ENCODE data around the gene ZFP42.

The ZFP42 gene

DNA sequence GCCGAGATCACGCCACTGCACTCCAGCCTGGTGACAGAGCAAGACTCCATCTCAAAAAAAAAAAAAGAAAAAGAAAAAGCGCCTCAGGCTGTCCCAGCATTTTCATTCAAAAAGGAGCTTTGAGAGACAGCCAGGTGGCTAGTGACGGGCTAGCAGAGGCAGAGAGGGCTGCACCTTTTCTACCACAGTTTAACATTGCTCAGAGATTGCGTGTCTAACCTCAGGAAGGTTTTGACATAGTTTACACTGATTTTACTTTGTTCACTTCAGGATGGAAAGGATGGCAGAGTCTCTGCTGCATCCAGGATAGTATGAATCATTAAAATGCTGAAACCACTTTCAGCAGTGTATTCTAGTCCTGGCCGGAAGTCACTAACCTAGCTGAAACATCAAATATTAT, 28.1 kb downstream of the ZFP42 start:
- TF ChIP-seq CTCF (IDR thresholded peaks at IDR 0.05; ENCODE audit: insufficient read depth, low read length, poor library complexity, severe bottlenecking), result no peak
- Histone ChIP-seq H3K27me3 (replicated peaks; ENCODE audit: control insufficient read depth, insufficient read depth, low read length) (no peaks in the 10 kb centered on the region), H3K4me3 (replicated peaks; ENCODE audit: low read depth, low read length) (no peak overlapping the region), H3K36me3 (ENCODE audit: control insufficient read depth, insufficient read depth, low read length) (no peaks in the 10 kb centered on the region)
- no peak for DNase-seq (ENCODE audit: extremely low read depth, insufficient read length)

DNA sequence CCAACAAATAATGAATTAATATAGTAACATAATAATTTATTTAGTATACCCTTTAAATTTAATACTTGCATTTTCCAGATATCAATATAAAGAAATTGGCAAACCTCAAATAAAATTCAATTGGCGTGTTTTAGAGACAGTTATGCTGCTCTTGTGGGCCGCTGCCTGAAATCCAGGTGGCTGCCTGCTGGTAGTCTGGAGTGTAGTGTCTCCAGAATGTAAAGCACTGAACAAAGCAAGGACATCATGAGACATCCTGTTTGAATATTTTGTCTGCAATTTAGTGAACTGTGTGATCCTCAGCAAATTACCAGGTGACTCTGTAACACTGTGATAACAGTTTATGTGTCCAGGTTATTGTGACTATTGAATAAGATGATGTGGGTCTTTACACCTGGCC, 29.9 kb downstream of the ZFP42 start:
- H3K4me3 ChIP-seq (replicated peaks; ENCODE audit: low read depth, low read length), result no peak overlapping the region
- no peak for DNase-seq (ENCODE audit: extremely low read depth, insufficient read length)
- no peak for TF ChIP-seq CTCF (IDR thresholded peaks at IDR 0.05; ENCODE audit: insufficient read depth, low read length, poor library complexity, severe bottlenecking)
- H3K27me3 ChIP-seq (replicated peaks; ENCODE audit: control insufficient read depth, insufficient read depth, low read length), result no peaks in the 10 kb centered on the region
- H3K36me3 ChIP-seq (ENCODE audit: control insufficient read depth, insufficient read depth, low read length), result no peaks in the 10 kb centered on the region

DNA sequence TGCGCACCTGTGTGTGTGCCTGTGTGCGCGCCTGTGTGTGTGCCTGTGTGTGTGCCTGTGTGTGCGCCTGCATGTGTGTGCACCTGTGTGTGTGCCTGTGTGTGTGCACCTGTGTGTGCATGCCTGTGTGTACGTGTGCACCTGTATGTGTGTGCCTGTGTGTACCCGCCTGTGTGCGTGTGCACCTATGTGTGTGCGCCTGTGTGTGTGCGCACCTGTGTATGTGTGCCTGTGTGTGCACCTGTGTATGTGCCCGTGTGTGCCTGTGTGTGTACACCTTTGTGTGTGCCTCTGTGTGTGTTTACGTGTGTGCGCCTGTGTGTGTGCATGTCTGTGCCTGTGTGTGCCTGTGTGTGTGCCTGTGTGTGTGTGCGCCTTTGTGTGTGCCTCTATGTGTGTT, 33.5 kb downstream of the ZFP42 start:
- no peak overlapping the region for H3K4me3 ChIP-seq (replicated peaks; ENCODE audit: low read depth, low read length)
- no peak for TF ChIP-seq CTCF (IDR thresholded peaks at IDR 0.05; ENCODE audit: insufficient read depth, low read length, poor library complexity, severe bottlenecking)
- no peaks in the 10 kb centered on the region for H3K36me3 ChIP-seq (ENCODE audit: control insufficient read depth, insufficient read depth, low read length)
- no peaks in the 10 kb centered on the region for H3K27me3 ChIP-seq (replicated peaks; ENCODE audit: control insufficient read depth, insufficient read depth, low read length)
- DNase-seq (ENCODE audit: extremely low read depth, insufficient read length), result no peak

- H3K27me3 ChIP-seq (replicated peaks; ENCODE audit: control insufficient read depth, insufficient read depth, low read length), result no peaks in the 10 kb centered on the region
Measured at GRCh38 chr4:188030401-188030800, 34.8 kb downstream of the ZFP42 start.

GRCh38 chr4:188031751-188032150, 36.2 kb downstream of the ZFP42 start:
- no peaks in the 10 kb centered on the region for H3K36me3 ChIP-seq (ENCODE audit: control insufficient read depth, insufficient read depth, low read length)
- no peaks in the 10 kb centered on the region for H3K27me3 ChIP-seq (replicated peaks; ENCODE audit: control insufficient read depth, insufficient read depth, low read length)
- TF ChIP-seq CTCF (IDR thresholded peaks at IDR 0.05; ENCODE audit: insufficient read depth, low read length, poor library complexity, severe bottlenecking), result no peak
- no peak overlapping the region for H3K4me3 ChIP-seq (replicated peaks; ENCODE audit: low read depth, low read length)
- no peak for DNase-seq (ENCODE audit: extremely low read depth, insufficient read length)

More at GRCh38 chr4:188030401-188030800, 34.8 kb downstream of the ZFP42 start:
- TF ChIP-seq CTCF (IDR thresholded peaks at IDR 0.05; ENCODE audit: insufficient read depth, low read length, poor library complexity, severe bottlenecking), result no peak
- Histone ChIP-seq H3K4me3 (replicated peaks; ENCODE audit: low read depth, low read length) (no peak overlapping the region), H3K36me3 (ENCODE audit: control insufficient read depth, insufficient read depth, low read length) (no peaks in the 10 kb centered on the region)
- no peak for DNase-seq (ENCODE audit: extremely low read depth, insufficient read length)

DNA sequence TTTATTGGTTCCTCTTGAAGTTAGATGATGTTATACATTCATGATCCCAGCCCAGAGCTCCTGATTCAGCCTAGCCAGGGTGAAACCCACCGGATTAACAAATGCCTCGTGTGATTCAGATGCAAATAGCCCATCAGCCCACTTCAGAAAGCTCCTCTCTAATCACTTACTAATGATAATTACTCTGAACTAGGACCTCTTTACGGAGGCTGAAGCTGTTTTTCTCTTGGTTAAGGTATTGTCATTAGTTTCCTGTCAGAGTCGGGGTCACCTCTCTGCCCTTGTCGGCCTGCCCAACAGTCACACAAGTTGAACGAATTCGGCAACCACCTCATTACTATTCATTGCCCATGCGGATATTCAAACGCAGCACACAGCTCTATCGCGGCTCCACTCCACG, 36.6 kb downstream of the ZFP42 start:
- no peak overlapping the region for H3K4me3 ChIP-seq (replicated peaks; ENCODE audit: low read depth, low read length)
- H3K27me3 ChIP-seq (replicated peaks; ENCODE audit: control insufficient read depth, insufficient read depth, low read length), result no peaks in the 10 kb centered on the region
- no peaks in the 10 kb centered on the region for H3K36me3 ChIP-seq (ENCODE audit: control insufficient read depth, insufficient read depth, low read length)
- TF ChIP-seq CTCF (IDR thresholded peaks at IDR 0.05; ENCODE audit: insufficient read depth, low read length, poor library complexity, severe bottlenecking), result no peak
- DNase-seq (ENCODE audit: extremely low read depth, insufficient read length), result no peak
